ENCODE results near the gene HSPA12A. TPM values are rescaled to one million over a fixed set of nuclear protein-coding genes. Genes with fewer than 3 reads are reported as not detected.

HSPA12A gene
- total RNA-seq, 2 donors from 2014 or later: 13.9 to 15.4 TPM

GRCh38 chr10:116687633-116688032, 54.7 kb downstream of the HSPA12A start:
- H3K4me3 Mint-ChIP-seq: no peak overlapping the region
- H3K9me3 ChIP-seq (ENCODE audit: control insufficient read depth, low read length): no peaks in the 10 kb centered on the region
- H3K27ac Mint-ChIP-seq: no peak overlapping the region
- H3K9me3 Mint-ChIP-seq: no peaks in the 10 kb centered on the region
- no peaks in the 10 kb centered on the region for H3K27me3 Mint-ChIP-seq (ENCODE audit: insufficient read depth)
- no peak overlapping the region for H3K27ac ChIP-seq (ENCODE audit: low read depth, low read length)
- WGBS, 2 experiments (ENCODE audit: insufficient coverage in 1 of 2, insufficient read length in 1 of 2): 78 to 80% methylated on average over 5 to 6 of the region's 6 CpGs
- H3K4me1 Mint-ChIP-seq: peaks cover 42% of the 10 kb centered on the region
- no peaks in the 10 kb centered on the region for H3K27me3 ChIP-seq (ENCODE audit: control insufficient read depth, insufficient read depth, low read length, poor library complexity, severe bottlenecking)
- H3K4me1 ChIP-seq (ENCODE audit: control insufficient read depth, insufficient read depth, low read length): peaks cover 13% of the 10 kb centered on the region
- peak; percentile 46 for DNase-seq
- H3K4me3 ChIP-seq (ENCODE audit: low read length): no peak overlapping the region
- H3K36me3 ChIP-seq (ENCODE audit: control insufficient read depth, insufficient read depth, low read length): no peaks in the 10 kb centered on the region
- no peaks in the 10 kb centered on the region for H3K36me3 Mint-ChIP-seq (ENCODE audit: low read depth)
- H3K9ac ChIP-seq (ENCODE audit: extremely low read depth, low read length, poor library complexity, severe bottlenecking): no peak overlapping the region
- TF ChIP-seq, protein P1, sequence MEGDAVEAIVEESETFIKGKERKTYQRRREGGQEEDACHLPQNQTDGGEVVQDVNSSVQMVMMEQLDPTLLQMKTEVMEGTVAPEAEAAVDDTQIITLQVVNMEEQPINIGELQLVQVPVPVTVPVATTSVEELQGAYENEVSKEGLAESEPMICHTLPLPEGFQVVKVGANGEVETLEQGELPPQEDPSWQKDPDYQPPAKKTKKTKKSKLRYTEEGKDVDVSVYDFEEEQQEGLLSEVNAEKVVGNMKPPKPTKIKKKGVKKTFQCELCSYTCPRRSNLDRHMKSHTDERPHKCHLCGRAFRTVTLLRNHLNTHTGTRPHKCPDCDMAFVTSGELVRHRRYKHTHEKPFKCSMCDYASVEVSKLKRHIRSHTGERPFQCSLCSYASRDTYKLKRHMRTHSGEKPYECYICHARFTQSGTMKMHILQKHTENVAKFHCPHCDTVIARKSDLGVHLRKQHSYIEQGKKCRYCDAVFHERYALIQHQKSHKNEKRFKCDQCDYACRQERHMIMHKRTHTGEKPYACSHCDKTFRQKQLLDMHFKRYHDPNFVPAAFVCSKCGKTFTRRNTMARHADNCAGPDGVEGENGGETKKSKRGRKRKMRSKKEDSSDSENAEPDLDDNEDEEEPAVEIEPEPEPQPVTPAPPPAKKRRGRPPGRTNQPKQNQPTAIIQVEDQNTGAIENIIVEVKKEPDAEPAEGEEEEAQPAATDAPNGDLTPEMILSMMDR (conservative IDR thresholded peaks at IDR 0.05): no peak

DNA sequence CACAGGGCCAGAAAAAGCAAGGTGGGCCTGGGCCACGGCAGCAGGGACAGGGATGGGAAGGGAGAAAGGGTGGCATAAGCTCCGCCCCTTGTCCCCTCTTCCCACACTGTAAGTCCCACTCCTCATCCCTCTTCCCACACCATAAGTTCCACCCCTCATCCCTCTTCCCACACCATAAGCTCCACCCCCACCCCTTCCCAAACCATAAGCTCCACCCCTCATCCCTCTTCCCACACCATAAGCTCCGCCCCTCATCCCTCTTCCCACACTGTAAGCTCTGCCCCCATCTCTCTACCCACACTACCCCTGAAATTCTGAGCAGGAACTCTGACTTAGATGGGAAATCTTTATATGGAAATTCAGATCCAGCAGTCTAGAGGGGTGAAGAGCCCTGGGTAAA, 55.7 kb downstream of the HSPA12A start:
- DNase-seq: no peak
- Histone ChIP-seq H3K9me3 (ENCODE audit: control insufficient read depth, low read length) (no peaks in the 10 kb centered on the region), H3K4me3 (ENCODE audit: low read length) (no peak overlapping the region), H3K36me3 (ENCODE audit: control insufficient read depth, insufficient read depth, low read length) (no peaks in the 10 kb centered on the region), H3K4me1 (ENCODE audit: control insufficient read depth, insufficient read depth, low read length) (peaks cover 13% of the 10 kb centered on the region), H3K27me3 (ENCODE audit: control insufficient read depth, insufficient read depth, low read length, poor library complexity, severe bottlenecking) (no peaks in the 10 kb centered on the region), H3K27ac (ENCODE audit: low read depth, low read length) (no peak overlapping the region), H3K9ac (ENCODE audit: extremely low read depth, low read length, poor library complexity, severe bottlenecking) (no peak overlapping the region)
- H3K36me3 Mint-ChIP-seq (ENCODE audit: low read depth): no peaks in the 10 kb centered on the region
- H3K27ac Mint-ChIP-seq: no peak overlapping the region
- 94% methylated on average over 3 of the region's 3 CpGs; no CpG with 5 or more reads in 1 of the 2 experiments for WGBS, 2 experiments (ENCODE audit: insufficient coverage in 1 of 2, insufficient read length in 1 of 2)
- peaks cover 1% of the 10 kb centered on the region for H3K9me3 Mint-ChIP-seq
- no peak overlapping the region for H3K4me3 Mint-ChIP-seq
- peaks cover 41% of the 10 kb centered on the region for H3K4me1 Mint-ChIP-seq
- H3K27me3 Mint-ChIP-seq (ENCODE audit: insufficient read depth): no peaks in the 10 kb centered on the region
- TF ChIP-seq, protein P1 (conservative IDR thresholded peaks at IDR 0.05): no peak

- H3K27ac ChIP-seq (ENCODE audit: low read depth, low read length): no peak overlapping the region
- Mint-ChIP-seq H3K4me1 (peaks cover 35% of the 10 kb centered on the region), H3K27ac (no peak overlapping the region), H3K36me3 (ENCODE audit: low read depth) (no peaks in the 10 kb centered on the region), H3K4me3 (no peak overlapping the region), H3K27me3 (ENCODE audit: insufficient read depth) (no peaks in the 10 kb centered on the region), H3K9me3 (peaks cover 1% of the 10 kb centered on the region)
- no peaks in the 10 kb centered on the region for H3K36me3 ChIP-seq (ENCODE audit: control insufficient read depth, insufficient read depth, low read length)
- no peak for DNase-seq
- peaks cover 13% of the 10 kb centered on the region for H3K4me1 ChIP-seq (ENCODE audit: control insufficient read depth, insufficient read depth, low read length)
- no peak overlapping the region for H3K4me3 ChIP-seq (ENCODE audit: low read length)
- no peak overlapping the region for H3K9ac ChIP-seq (ENCODE audit: extremely low read depth, low read length, poor library complexity, severe bottlenecking)
- H3K9me3 ChIP-seq (ENCODE audit: control insufficient read depth, low read length): no peaks in the 10 kb centered on the region
- H3K27me3 ChIP-seq (ENCODE audit: control insufficient read depth, insufficient read depth, low read length, poor library complexity, severe bottlenecking): no peaks in the 10 kb centered on the region
- TF ChIP-seq, protein P1 (conservative IDR thresholded peaks at IDR 0.05): no peak
- WGBS, 2 experiments (ENCODE audit: insufficient coverage in 1 of 2, insufficient read length in 1 of 2): 80 to 98% methylated on average over 1 to 6 of the region's 6 CpGs
Observed at GRCh38 chr10:116685807-116686206, 56.6 kb downstream of the HSPA12A start.

Data from endodermal cell (in vitro differentiated cells).